ENCODE results near the gene MGRN1. TPM values are rescaled to one million over a fixed set of nuclear protein-coding genes. Genes with fewer than 3 reads are reported as not detected.

MGRN1 gene
- total RNA-seq, 1 experiment from 2014 or later: 61.3 TPM

GRCh38 chr16:4591706-4592470 lies 32.7 kb upstream of the MGRN1 start:
- intact Hi-C loops (cut with micrococcal nuclease): no loop called here
- Mint-ChIP-seq H3K4me1 (ENCODE audit: insufficient read depth, unreplicated experiment) (no peaks in the 10 kb centered on the region), H3K4me3 (ENCODE audit: unreplicated experiment) (no peak overlapping the region), H3K36me3 (ENCODE audit: insufficient read depth, unreplicated experiment) (no peaks in the 10 kb centered on the region), H3K27ac (ENCODE audit: low read depth, unreplicated experiment) (no peak overlapping the region), H3K27me3 (ENCODE audit: insufficient read depth, unreplicated experiment) (no peaks in the 10 kb centered on the region), H3K9me3 (ENCODE audit: unreplicated experiment) (no peaks in the 10 kb centered on the region)
- ChIA-PET POLR2A (interaction anchor here (0.6 to 0.7 kb wide), 3 partner anchors 22 to 480 kb away, joined by 3 to 4 read pairs (median 3); no protein-coding TSS in a partner anchor), CTCF (interaction anchor here (2.1 kb wide), 1 partner anchor 85 kb away, joined by 6 read pairs; no protein-coding TSS in a partner anchor)
- no peak for DNase-seq (ENCODE audit: unreplicated experiment)
- BruUV-seq (replicated peaks): no TSS peak
- TF ChIP-seq, protein P1, sequence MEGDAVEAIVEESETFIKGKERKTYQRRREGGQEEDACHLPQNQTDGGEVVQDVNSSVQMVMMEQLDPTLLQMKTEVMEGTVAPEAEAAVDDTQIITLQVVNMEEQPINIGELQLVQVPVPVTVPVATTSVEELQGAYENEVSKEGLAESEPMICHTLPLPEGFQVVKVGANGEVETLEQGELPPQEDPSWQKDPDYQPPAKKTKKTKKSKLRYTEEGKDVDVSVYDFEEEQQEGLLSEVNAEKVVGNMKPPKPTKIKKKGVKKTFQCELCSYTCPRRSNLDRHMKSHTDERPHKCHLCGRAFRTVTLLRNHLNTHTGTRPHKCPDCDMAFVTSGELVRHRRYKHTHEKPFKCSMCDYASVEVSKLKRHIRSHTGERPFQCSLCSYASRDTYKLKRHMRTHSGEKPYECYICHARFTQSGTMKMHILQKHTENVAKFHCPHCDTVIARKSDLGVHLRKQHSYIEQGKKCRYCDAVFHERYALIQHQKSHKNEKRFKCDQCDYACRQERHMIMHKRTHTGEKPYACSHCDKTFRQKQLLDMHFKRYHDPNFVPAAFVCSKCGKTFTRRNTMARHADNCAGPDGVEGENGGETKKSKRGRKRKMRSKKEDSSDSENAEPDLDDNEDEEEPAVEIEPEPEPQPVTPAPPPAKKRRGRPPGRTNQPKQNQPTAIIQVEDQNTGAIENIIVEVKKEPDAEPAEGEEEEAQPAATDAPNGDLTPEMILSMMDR (IDR thresholded peaks at IDR 0.05; ENCODE audit: unreplicated experiment): no peak

DNA sequence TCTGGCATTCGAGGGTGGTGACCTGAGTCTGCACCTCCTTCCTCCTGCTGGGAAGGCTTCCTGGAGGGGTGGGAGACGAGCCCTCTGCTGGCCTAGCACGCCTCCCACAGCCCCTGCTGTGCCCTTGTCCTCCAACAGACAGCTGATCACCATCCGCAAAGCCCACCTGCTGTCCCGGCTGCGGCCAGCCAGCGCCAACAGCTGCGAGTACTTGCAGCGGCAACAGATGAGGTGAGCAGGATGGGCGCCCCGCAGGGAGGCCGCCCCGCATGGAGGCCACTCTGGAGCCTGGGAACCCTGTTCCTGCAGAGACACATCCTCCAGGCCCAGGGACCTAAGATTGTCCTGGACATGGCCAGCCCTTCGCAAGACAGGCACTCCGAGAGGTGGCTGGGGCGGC lies 31.5 kb upstream of the MGRN1 start:
- intact Hi-C loops (cut with micrococcal nuclease): no loop called here
- Mint-ChIP-seq H3K4me1 (ENCODE audit: insufficient read depth, unreplicated experiment) (no peaks in the 10 kb centered on the region), H3K27ac (ENCODE audit: low read depth, unreplicated experiment) (no peak overlapping the region), H3K27me3 (ENCODE audit: insufficient read depth, unreplicated experiment) (no peaks in the 10 kb centered on the region), H3K9me3 (ENCODE audit: unreplicated experiment) (no peaks in the 10 kb centered on the region), H3K4me3 (ENCODE audit: unreplicated experiment) (no peak overlapping the region), H3K36me3 (ENCODE audit: insufficient read depth, unreplicated experiment) (no peaks in the 10 kb centered on the region)
- DNase-seq (ENCODE audit: unreplicated experiment): no peak
- TF ChIP-seq, protein P1 (IDR thresholded peaks at IDR 0.05; ENCODE audit: unreplicated experiment): no peak
- CTCF ChIA-PET: interaction anchor here (2.1 kb wide), 1 partner anchor 86 kb away, joined by 6 read pairs; no protein-coding TSS in a partner anchor
- POLR2A ChIA-PET: no interaction called here
- BruUV-seq (replicated peaks): no TSS peak

GRCh38 chr16:4594433-4595410 lies 29.9 kb upstream of the MGRN1 start:
- Mint-ChIP-seq H3K4me1 (ENCODE audit: insufficient read depth, unreplicated experiment) (no peaks in the 10 kb centered on the region), H3K9me3 (ENCODE audit: unreplicated experiment) (no peaks in the 10 kb centered on the region), H3K36me3 (ENCODE audit: insufficient read depth, unreplicated experiment) (no peaks in the 10 kb centered on the region), H3K4me3 (ENCODE audit: unreplicated experiment) (no peak overlapping the region), H3K27ac (ENCODE audit: low read depth, unreplicated experiment) (no peak overlapping the region), H3K27me3 (ENCODE audit: insufficient read depth, unreplicated experiment) (no peaks in the 10 kb centered on the region)
- BruUV-seq (replicated peaks): no TSS peak
- intact Hi-C loops (cut with micrococcal nuclease): no loop called here
- ChIA-PET CTCF (interaction anchor here (3.3 kb wide), 2 partner anchors 9 to 88 kb away, joined by 15 to 27 read pairs; no protein-coding TSS in a partner anchor), POLR2A (no interaction called here)
- DNase-seq (ENCODE audit: unreplicated experiment): no peak
- TF ChIP-seq, protein P1 (IDR thresholded peaks at IDR 0.05; ENCODE audit: unreplicated experiment): no peak

DNA sequence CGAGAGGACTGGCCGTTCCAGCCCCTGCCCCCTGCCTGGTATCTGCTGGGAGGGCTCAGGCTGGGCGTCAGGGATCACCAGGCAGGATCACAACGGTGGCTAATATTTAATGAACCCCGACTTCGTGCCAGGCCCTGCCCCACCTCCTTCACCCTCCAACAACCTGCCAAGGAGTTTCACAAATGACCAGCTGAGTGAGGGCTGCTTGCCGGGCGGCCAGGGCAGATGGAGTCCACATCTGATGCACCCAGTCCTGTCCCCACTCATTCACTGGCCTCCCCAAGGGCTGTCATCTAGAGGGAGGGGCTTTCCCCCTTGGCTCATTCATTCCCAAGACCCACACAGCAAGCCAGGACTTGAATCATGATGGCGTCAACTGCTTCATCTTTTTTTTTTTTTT lies 27.5 kb upstream of the MGRN1 start:
- POLR2A ChIA-PET: interaction anchor here (1.2 to 5.1 kb wide), 2 partner anchors 12 to 19 kb away, joined by 5 to 24 read pairs; partner anchors contain the start of gene UBALD1
- TF ChIP-seq, protein P1 (IDR thresholded peaks at IDR 0.05; ENCODE audit: unreplicated experiment): no peak
- Mint-ChIP-seq H3K9me3 (ENCODE audit: unreplicated experiment) (no peaks in the 10 kb centered on the region), H3K27ac (ENCODE audit: low read depth, unreplicated experiment) (no peak overlapping the region), H3K27me3 (ENCODE audit: insufficient read depth, unreplicated experiment) (peaks cover 11% of the 10 kb centered on the region), H3K36me3 (ENCODE audit: insufficient read depth, unreplicated experiment) (no peaks in the 10 kb centered on the region), H3K4me1 (ENCODE audit: insufficient read depth, unreplicated experiment) (no peaks in the 10 kb centered on the region), H3K4me3 (ENCODE audit: unreplicated experiment) (no peak overlapping the region)
- intact Hi-C loops (cut with micrococcal nuclease): no loop called here
- CTCF ChIA-PET: interaction anchor here (0.7 to 3.3 kb wide), 5 partner anchors 9 to 91 kb away, joined by 3 to 27 read pairs (median 6); no protein-coding TSS in a partner anchor
- DNase-seq (ENCODE audit: unreplicated experiment): peak; percentile 79
- no TSS peak for BruUV-seq (replicated peaks)

All from MCF 10A (cell line).